GM19395 (cell line): ENCODE data around the gene OR51E1.

ENCODE experiments used
- ATAC-seq: cut with Tn5 transposase; IDR thresholded peaks from one replicate; pipeline ENCODE4 v1.9.1; 2021; ENCODE audit warnings: mild to moderate bottlenecking, moderate library complexity; ENCODE audit not compliant: unreplicated experiment

OR51E1 gene

DNA sequence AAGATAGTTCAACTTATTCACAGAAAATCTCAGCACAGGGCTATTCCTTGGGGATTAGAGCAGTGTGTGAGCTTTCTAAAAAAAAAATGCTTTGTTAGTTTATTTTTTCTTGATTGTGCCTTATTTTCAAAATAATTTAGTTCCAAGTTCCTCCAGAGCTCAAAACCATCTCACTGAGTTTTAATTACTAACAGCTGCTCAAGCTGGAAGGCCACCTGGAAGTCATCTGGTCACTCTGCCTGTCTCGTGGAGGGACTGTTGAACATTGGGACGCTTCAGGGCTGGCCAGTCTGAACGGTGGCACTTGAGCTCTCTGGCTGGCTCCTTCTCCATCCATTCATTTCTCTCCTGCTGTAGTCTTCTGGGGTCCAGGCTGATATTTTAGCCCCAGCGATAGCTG, 4.0 kb downstream of the OR51E1 start:
- no peak for ATAC-seq

DNA sequence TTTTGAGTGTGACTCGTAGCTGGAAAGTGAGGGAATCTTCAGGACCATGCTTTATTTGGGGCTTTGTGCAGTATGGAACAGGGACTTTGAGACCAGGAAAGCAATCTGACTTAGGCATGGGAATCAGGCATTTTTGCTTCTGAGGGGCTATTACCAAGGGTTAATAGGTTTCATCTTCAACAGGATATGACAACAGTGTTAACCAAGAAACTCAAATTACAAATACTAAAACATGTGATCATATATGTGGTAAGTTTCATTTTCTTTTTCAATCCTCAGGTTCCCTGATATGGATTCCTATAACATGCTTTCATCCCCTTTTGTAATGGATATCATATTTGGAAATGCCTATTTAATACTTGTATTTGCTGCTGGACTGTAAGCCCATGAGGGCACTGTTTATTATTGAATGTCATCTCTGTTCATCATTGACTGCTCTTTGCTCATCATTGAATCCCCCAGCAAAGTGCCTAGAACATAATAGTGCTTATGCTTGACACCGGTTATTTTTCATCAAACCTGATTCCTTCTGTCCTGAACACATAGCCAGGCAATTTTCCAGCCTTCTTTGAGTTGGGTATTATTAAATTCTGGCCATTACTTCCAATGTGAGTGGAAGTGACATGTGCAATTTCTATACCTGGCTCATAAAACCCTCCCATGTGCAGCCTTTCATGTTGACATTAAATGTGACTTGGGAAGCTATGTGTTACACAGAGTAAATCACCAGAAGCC, 11.0 kb downstream of the OR51E1 start:
- ATAC-seq = no peak

DNA sequence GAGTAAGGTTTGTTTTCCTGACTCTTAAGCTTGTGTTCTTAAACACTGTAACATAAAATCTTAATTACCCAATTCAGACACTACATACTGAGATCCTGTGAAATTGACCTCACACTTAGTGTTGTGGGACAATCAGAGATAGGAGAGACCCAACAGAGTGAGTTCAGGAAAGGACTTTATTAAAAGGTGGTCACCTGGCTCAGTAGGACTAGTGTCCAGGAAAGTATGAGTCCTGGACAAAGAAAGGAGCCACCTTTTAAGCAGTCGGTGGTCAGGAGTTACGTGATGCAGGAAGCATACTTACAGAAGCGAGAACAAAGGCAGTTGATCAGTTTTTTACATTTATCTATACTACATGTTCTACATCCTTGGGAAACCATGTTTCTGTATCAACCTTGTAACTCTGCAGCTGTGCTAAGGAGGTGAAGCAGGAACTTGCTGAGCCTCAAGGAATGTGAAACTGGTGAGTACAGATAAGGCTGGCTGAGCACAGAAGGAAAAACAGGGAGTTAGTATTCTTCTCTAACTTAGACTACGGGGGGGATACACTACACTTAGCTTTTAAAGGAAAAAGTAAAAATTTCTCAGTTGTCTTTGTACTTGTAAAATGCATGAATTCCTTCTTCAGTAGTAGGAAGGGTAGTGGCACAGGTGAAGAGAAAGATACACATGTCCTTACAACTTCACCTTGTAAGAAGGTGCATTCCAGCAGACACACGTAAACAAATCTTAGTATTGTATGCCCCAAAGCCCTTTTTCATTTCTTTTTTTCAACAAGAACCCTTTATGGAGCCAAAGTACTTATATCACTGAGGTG, 15.1 kb downstream of the OR51E1 start:
- ATAC-seq = no peak

DNA sequence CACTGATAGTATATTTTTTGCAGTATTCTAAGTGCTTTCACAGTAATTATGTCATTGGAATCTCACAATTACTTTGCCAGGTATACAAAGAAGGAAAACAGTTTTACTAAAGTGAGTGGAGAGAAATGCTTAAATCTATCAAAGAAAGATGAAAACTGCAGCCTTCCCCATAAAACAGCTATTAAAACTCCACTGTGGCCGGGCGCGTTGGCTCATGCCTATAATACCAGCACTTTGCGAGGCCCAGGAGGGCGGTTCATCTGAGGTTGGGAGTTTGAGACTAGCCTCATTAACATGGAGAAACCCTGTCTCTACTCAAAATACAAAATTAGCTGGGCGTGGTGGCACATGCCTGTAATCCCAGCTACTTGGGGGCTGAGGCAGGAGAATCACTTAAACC, 19.1 kb downstream of the OR51E1 start:
- no peak for ATAC-seq

DNA sequence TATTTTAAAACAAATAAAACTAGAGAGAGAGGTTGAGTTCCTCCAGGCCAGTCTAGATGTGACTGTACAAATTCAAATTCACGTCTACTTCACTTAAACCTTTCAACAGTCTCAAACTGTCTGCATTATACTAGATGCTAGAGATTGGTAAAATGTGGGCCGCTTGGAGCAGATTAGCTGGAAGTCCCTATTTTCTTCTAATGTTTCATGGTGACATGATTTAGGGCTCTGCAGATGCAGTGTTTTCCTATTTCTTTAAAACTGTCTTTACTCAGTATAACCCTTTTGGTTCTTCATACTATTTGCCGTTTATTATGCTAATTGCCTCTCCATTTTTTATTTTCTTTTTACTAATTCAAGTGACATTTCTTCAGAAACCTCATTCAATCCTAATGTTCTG, 20.4 kb downstream of the OR51E1 start:
- no peak for ATAC-seq

DNA sequence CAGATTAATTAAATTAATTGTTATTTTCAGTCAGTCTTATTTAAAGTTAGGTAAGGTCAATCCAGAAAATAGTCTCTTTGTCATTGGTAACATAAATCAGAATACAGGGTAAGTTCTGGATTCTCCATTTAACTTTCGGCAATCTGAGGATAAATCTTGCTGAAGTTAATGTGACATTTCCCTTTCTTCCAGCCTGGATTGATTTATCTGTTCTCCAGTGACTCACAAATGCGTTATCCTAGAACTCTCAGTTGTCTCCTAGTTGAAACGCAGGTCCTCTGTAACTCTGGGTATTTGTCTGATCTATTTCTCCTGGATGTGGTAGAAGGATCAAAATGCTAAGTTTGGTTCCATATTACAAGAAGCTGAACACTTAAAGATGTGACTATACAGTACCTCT, 21.0 kb downstream of the OR51E1 start:
- ATAC-seq = no peak

DNA sequence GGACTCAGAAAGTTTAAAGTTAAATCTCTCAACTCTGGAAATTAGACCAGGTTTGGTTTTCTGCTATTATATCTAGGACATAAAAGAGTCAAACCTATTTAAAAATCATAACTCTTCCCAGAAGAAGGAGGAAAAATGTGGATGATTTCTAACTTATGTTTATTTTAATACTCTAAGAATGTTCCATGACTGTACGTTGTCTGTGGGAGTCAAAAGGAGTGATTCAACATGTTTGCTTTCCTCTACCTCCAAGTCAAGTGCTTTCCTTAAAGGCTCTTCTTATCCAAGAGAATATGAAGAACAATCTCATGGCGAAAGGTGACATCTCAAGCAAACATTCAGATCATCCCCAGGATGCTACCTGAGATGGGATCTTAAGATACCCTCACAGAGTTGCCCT, 21.6 kb downstream of the OR51E1 start:
- no peak for ATAC-seq

DNA sequence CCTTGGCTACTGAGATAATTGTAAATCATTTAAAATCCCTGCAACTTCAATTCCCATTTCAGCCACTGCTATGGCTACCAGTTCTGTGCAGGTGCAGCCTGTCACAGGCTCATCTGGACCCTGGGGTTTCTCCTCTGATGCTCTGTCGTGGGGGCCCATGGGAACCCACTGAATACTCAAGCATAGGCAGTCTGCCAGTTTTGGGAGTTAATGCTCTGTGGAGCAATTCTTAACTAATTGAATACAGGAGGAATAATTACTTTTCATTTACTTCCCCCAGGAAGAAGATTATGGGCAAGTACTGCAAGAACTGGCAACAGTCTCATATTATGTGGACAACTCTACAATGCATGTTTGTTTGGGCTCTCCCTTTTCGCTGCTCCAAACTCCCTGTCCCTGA, 28.0 kb downstream of the OR51E1 start:
- no peak for ATAC-seq

DNA sequence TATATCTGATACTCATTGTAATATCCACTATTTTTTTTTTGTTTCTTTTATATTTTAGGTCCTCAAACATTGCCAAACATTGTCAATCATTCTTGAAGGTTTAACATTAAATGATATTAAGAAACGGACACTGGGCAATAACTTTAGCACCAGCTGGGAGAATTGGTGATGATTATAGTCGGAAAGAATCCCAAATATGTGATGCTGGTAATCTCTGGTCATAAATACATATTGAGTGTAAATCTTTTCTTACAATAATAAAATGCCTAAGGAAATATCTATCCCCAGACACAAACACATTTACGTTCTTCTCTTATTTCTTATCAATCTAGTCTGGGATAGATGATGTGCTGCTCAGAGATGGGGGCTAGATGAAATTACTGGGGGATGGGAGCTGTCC, 28.7 kb downstream of the OR51E1 start:
- ATAC-seq = no peak

DNA sequence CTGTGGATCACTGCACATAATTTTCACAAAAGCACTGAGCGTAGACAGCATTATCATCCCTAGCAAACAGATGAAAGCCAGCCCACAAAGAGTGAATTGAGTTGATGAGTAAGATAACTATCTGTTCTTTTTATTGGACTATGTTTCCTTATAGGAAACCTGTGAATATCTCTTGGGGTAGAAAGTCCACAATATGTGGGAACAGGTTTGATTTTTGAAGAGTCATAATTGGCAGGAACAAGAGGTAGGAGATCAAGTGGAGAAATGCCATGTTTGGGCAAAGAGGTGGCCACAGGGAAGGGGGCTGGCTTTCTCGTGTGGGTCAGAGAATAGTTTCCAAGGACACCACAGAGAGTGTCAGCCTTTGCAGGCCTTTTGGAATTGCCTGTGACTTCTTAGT, 30.0 kb downstream of the OR51E1 start:
- no peak for ATAC-seq

DNA sequence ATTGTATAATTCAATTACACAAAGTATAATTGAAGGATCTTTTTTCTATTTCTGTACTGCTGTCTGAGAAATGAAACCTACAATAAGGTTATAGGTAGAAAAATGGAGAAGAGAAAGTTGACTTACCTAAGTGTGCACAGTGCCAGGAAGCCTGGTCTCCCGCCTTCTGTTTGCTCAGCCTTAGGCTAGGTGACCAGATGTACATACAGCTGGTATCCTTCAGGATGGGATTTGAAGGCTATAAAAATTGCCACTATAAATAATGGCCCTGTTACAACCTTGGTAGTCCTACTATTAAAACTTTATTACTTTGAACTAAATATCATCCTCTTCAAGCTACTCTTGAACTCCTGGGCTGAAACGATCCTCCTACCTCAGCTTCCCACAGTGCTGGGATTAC, 34.2 kb downstream of the OR51E1 start:
- no peak for ATAC-seq

DNA sequence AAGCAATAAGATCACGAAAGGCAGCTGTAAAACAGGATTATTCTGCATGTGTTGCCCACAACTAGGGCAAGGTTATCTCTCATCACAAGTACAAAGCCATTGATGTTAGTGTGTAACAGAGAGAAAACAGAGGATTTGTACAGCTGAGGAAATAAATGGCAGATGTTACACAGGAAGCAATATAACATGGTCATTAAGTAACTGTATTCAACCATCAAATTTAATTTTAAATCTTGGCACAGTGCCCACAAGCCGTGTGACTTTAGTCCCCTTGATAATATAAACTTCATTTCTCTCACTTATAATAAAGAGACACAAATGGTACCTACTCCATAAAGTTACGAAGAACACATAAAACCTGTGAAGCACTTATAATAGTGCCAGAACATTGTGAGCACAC, 36.6 kb downstream of the OR51E1 start:
- no peak for ATAC-seq

DNA sequence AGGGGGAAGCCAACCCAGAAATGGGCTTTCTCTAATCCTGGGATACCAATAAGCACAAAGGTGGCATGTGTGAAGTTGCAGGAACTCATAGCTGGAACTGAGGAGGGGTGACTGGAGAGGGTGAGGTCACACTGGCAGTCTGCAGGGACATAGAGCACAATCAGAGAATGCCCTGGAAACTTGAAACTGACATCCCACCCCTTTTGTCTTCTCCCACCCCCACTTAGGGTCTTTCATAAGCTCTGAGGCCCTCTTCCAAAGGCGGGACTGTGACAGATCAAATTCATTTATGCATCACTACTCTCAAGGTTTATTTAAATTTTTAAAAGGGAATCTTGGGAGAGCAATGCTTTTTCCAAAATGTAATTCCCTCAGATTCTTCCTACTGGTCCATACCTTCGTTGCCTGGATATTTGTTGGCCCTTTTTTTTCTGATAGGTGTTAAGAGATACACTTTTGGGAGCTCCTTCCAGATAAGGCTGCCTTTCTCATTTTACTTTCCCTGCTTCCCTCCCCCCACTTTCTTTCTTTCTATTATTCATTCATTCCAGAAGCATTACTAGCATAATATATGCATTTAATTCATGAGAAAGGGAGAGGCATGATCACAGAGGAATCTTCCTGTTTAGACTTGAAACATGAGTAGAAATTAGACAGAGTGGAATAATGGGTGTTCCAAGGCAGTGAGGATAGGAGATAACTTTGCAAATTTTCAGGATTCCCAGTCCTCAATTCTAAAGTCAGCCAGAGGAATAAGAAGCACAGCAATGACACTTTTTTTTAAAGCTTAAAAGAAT, 39.0 kb downstream of the OR51E1 start:
- no peak for ATAC-seq

DNA sequence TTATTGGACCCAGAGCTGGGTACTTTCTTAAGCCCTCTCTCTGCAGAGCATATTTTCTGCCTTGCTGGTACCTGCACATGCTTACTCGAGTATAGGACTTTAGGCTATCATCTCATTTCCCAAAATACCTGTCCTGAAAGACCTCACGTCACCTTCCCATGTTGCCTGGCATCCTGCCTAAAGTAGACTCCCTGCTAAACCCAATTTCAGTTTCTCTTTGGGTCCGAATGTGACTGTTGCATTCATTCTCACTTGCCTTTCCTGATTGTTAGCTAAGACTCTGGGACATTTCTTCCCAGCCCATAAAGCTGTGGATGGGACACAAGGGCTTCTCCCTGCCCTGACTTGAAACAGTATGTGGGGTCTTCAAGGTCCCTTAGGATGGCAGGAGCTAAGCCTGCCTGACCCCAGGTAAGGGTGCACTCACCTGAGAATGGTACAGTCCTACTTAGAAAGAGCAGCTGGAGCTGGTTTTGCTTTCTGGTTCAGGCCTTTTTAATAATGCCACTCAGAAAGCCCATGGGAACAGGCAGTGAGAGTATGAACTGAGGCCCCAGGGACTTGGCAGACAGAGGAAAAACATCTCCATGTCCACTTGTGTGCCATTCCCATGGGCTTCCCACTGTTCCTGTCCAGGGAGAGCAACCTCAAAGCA, 41.0 kb downstream of the OR51E1 start:
- no peak for ATAC-seq

DNA sequence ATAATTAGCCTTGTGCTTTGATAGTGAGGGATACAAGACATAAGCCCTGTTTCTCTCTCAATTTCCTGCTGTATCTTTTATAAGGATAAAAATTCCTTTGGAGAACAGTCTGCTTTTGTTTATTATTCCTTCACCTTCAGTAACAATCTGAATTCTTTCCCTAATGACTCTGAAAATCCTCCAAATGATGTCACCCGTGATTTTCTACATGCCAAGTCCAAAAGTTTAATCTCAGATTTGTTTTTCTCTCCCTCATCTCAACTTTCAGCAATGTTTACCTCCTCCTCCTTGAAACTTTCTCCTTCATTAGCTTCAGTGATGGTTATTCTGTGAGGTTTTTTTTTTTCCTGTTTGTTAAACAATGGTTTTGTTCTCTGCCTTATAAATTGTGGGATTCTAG, 51.7 kb downstream of the OR51E1 start:
- ATAC-seq = no peak

DNA sequence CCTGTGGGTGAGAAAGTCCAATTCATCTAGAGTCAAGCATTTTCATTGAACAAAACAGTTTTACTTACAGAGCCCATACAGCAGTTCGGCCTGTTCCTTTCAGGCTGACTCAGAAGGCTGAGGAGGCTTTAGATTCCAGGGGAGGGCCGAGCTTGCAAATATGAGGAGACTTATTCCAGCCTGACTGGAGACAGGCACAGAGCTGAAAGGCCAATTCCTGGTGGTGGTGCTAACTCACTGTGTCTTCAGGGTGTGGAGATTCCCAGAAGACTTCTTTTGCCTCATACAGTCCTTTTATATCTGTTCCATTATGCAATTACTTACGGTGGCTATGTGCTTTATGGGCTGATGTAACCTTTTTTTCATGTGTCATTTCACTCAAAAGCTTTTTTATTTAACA, 53.8 kb downstream of the OR51E1 start, which contains the start of gene OR51E2:
OR51E2 (minus strand) TSS at position 269 of the 400 bp plus-strand sequence. CDS start 15,142 bp downstream, outside the sequence.
- no peak for ATAC-seq

DNA sequence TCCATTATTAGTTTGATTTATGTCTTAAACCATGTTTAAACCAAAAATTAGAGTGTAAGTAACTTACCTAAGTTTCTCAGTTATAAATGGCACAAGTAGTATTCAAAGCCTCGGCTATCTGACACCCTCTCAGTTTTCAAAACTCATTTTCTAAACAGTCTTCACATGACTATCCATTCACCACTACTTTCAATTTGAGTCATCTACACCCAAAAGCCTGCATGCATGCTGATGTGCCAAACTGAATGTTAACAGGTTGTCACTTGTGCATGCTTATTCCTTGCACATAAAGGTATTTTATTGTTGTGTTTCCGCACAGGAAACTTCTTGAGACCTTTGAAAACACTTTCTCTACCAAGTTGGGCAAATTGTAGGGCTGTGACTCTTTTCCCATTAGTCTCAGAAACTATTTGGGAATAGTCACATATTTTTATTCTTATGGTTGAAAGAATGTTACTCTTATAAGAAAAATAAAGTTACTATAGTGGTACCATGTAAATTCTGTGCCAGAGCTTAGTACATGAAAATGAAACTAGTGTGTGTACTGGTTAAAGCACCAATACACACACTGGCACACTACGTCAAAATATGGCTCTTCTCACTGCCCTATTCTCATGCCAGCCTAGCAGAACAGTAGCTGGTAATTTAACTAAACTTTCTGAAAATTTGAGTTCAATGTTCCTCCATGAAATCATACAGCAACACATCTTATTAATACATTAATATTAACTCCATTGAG, 56.1 kb downstream of the OR51E1 start:
- peak; percentile 95 for ATAC-seq

DNA sequence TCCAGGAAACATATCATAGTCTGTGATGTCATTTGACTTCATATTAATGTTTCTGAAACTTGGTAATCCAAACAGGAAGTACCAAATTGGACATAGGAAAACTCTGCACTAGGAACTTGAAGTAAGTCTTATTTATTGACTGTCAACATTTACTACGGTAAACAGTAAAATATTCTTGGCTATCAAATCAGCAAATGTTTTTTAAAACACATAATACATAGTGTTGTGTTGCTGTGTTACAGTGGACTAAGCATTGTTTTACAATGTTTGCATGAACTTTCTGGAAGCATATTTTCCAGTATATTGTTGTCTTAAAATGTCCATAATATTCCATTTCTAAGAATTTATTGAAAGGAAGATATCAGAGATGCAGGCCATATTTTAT, 56.6 kb downstream of the OR51E1 start:
- no peak for ATAC-seq

DNA sequence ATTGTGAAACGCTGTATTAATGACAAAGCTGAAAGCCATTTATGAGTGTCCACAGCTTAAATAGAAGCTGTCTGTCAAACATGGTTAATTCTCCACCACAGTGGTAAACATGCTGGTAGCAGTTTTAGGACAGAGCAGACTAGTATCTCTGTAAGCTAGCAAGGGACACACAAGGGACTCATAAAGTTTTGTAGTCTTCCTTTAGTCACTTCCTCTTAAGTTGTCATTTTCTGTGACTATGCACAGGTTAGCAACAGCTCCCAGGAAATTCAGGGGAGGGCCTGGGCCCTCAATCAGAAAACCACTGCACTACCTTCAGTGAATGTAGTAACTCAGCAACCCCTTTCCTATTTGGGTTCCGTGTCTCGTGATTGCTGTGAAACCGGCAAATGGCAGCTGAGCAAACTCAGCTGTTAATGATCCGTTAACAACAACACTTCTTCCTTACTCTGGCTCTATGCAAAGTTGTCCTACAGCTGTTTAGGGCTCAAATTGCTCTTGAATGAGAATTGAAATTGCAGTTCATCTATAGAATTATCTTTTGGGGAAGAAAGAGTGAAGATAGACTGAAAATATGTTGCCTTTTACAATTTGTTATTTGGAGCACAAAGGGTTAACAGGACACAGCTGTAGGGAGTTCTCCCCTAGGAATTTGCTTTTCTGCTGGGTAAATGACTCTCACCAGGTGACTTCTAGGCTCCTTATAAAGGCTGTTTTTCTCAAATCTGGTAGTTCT, 60.4 kb downstream of the OR51E1 start, which contains the start of gene MMP26:
MMP26 (plus strand) TSS at position 731 of the 736 bp plus-strand sequence.
- peak; percentile 55 for ATAC-seq
